HepG2 (cell line): ENCODE measurements around the gene ZIK1. TPM values are rescaled to one million over a fixed set of nuclear protein-coding genes. Genes with fewer than 3 reads are reported as not detected.

Source experiments
- ELF4 ChIP-seq: sonication (generic); formaldehyde crosslinking; IDR thresholded peaks from 2 replicates; pipeline ENCODE4 v1.5.0; 2020; ENCODE audit warnings: missing genetic modification reagents, mild to moderate bottlenecking, moderate library complexity, borderline replicate concordance
- HCFC1 ChIP-seq: fragments of 150-350 bp; IDR thresholded peaks from 2 replicates; pipeline ENCODE4 v1.6.1; 2014; ENCODE audit warnings: low read depth, low read length
- KDM5A ChIP-seq: fragments of 200-600 bp; sonication (generic); IDR thresholded peaks from 2 replicates; pipeline ENCODE4 v1.7.0; 2018; ENCODE audit warnings: antibody characterized with exemption, mild to moderate bottlenecking, low read length, borderline replicate concordance
- NONO ChIP-seq, 2 experiments: fragments of 450-650 bp in 1 of 2; sonication (generic) in 1 of 2; formaldehyde crosslinking in 1 of 2; IDR thresholded peaks in 1 of 2; conservative IDR thresholded peaks in 1 of 2; 2 replicates each; pipeline versions ENCODE4 v1.6.1 to v1.8.0; 2017 to 2022; ENCODE audit warnings: mild to moderate bottlenecking in 1 of 2, missing genetic modification reagents in 1 of 2, moderate library complexity in 1 of 2
- PRPF4 ChIP-seq: fragments of 200-400 bp; formaldehyde crosslinking; IDR thresholded peaks from 2 replicates; pipeline ENCODE4 v1.6.1; 2016; ENCODE audit warnings: low read length, low read depth; ENCODE audit not compliant: poor library complexity, severe bottlenecking
- RARG ChIP-seq: sonication (generic); formaldehyde crosslinking; IDR thresholded peaks from 2 replicates; pipeline ENCODE4 v1.4.0; 2020; ENCODE audit warnings: low read depth, mild to moderate bottlenecking, missing genetic modification reagents
- RBM22 ChIP-seq: fragments of 200-400 bp; formaldehyde crosslinking; optimal IDR thresholded peaks from 2 replicates; pipeline ENCODE3; 2017; ENCODE audit warnings: mild to moderate bottlenecking, low read length, moderate library complexity
- REL ChIP-seq: sonication (generic); formaldehyde crosslinking; conservative IDR thresholded peaks from 2 replicates; pipeline ENCODE4 v1.8.0; 2022; ENCODE audit warnings: mild to moderate bottlenecking, missing genetic modification reagents, moderate library complexity
- SNAI1 ChIP-seq: sonication (generic); formaldehyde crosslinking; IDR thresholded peaks from 2 replicates; pipeline ENCODE4 v1.5.0; 2020; ENCODE audit warnings: mild to moderate bottlenecking, missing genetic modification reagents, borderline replicate concordance
- TEAD2 ChIP-seq: sonication (generic); formaldehyde crosslinking; IDR thresholded peaks from 2 replicates; pipeline ENCODE4 v1.9.0; 2021; ENCODE audit warnings: missing genetic modification reagents
- TRIM24 ChIP-seq: sonication (generic); formaldehyde crosslinking; IDR thresholded peaks from 2 replicates; pipeline ENCODE4 v1.8.0; 2022; ENCODE audit warnings: mild to moderate bottlenecking, missing genetic modification reagents
- ZFP36 ChIP-seq: fragments of 150-350 bp; IDR thresholded peaks from 2 replicates; pipeline ENCODE4 v1.6.1; 2018; ENCODE audit warnings: borderline replicate concordance, low read length, low read depth; ENCODE audit not compliant: partially characterized antibody
- ZNF12 ChIP-seq: sonication (generic); formaldehyde crosslinking; IDR thresholded peaks from 2 replicates; pipeline ENCODE4 v1.5.0; 2020; ENCODE audit warnings: missing genetic modification reagents
- ZNF569 ChIP-seq: sonication (generic); formaldehyde crosslinking; IDR thresholded peaks from 2 replicates; pipeline ENCODE4 v1.5.0; 2020; ENCODE audit warnings: mild to moderate bottlenecking, missing genetic modification reagents, moderate library complexity, borderline replicate concordance
- ZNF674 ChIP-seq: sonication (generic); formaldehyde crosslinking; IDR thresholded peaks from 2 replicates; pipeline ENCODE4 v1.5.0; 2020; ENCODE audit warnings: low read depth, mild to moderate bottlenecking, missing genetic modification reagents
- ZNF777 ChIP-seq: sonication (generic); formaldehyde crosslinking; IDR thresholded peaks from 2 replicates; pipeline ENCODE4 v1.4.0; 2020; ENCODE audit warnings: missing genetic modification reagents
- polyA plus RNA-seq, 8 experiments: library from polyadenylated mRNA; depleted of rRNA in 3 of 8; stranded (reverse) in 7 of 8; unstranded in 1 of 8; fragments of >200 nt; fragmentation: Illumina TruSeq in 4 of 8; extraction: Trizol in 4 of 8; gene quantifications; 2 replicates each; pipeline versions ENCODE4 v1.2.1 to v1.2.3, GENCODE V29; 2011 to 2016; ENCODE audit warnings: low read depth in 4 of 8, missing spikeins in 1 of 8, mixed read lengths in 1 of 8; ENCODE audit not compliant: insufficient read depth in 1 of 8
- total RNA-seq, 5 experiments: library from RNA; depleted of rRNA; stranded (reverse); fragments of >200 nt; fragmentation: Illumina TruSeq; extraction: Trizol; gene quantifications; 2 replicates each; pipeline ENCODE4 v1.2.3, GENCODE V29; 2016; ENCODE audit warnings: low read depth in 1 of 5
- TF ChIP-seq, protein P1 (sequence below): sonication (generic); formaldehyde crosslinking; IDR thresholded peaks from 2 replicates; pipeline ENCODE4 v1.5.1; 2020; ENCODE audit warnings: mild to moderate bottlenecking, missing genetic modification reagents, moderate library complexity
- TF ChIP-seq, protein P2 (sequence below): sonication (generic); formaldehyde crosslinking; IDR thresholded peaks from 2 replicates; pipeline ENCODE4 v1.5.1; 2020; ENCODE audit warnings: mild to moderate bottlenecking, missing genetic modification reagents, borderline replicate concordance
- TF ChIP-seq, protein P3 (sequence below): sonication (generic); formaldehyde crosslinking; IDR thresholded peaks from 2 replicates; pipeline ENCODE4 v1.4.0; 2020; ENCODE audit warnings: missing genetic modification reagents
- TF ChIP-seq, protein P4 (sequence below): IDR thresholded peaks from 2 replicates; pipeline ENCODE4 v1.6.1; 2012; ENCODE audit warnings: inconsistent platforms

The ZIK1 gene
- total and polyA plus RNA-seq, 2 of the 13 experiments (the other 11 are each of a cell fraction or from before 2014, with no cell fraction given): 2.1 to 7.2 TPM

DNA sequence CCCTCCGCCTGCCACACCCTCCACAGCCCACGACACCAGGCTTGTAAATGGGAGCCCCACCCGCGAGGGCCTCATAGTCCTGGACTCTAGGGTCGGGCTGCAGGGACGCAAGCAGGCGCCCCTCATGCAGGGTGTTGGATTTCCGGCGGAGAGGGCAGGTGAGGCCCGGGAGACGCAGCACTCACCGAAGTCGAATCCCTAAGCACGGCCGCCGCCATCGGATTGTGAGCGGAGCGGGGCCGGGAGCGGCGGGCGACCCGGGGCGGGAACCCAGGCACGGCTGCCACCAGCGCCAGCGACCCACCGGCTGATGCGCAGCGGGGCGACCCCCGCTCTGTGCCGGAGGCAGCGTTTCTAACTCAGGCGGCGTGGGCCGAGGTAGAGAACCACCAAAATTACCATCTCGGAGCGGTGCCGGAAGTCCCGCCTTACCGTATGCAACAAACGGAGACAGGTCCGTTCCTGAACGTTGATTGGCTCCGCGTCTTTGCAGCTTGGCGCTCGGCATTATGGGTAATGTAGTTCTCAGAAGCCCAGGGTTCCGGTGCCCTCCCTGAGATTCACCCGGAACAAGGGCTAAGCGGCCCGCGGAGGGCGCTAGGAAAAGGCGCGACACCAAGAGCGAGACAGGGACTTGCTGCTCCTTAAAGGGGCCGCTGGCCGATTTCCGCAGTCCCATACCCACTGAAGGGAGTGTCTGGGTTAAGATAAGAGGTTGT lies 5.3 kb upstream of the ZIK1 start, which contains the start of gene ZNF416 (continued):
- TF ChIP-seq, protein P1, sequence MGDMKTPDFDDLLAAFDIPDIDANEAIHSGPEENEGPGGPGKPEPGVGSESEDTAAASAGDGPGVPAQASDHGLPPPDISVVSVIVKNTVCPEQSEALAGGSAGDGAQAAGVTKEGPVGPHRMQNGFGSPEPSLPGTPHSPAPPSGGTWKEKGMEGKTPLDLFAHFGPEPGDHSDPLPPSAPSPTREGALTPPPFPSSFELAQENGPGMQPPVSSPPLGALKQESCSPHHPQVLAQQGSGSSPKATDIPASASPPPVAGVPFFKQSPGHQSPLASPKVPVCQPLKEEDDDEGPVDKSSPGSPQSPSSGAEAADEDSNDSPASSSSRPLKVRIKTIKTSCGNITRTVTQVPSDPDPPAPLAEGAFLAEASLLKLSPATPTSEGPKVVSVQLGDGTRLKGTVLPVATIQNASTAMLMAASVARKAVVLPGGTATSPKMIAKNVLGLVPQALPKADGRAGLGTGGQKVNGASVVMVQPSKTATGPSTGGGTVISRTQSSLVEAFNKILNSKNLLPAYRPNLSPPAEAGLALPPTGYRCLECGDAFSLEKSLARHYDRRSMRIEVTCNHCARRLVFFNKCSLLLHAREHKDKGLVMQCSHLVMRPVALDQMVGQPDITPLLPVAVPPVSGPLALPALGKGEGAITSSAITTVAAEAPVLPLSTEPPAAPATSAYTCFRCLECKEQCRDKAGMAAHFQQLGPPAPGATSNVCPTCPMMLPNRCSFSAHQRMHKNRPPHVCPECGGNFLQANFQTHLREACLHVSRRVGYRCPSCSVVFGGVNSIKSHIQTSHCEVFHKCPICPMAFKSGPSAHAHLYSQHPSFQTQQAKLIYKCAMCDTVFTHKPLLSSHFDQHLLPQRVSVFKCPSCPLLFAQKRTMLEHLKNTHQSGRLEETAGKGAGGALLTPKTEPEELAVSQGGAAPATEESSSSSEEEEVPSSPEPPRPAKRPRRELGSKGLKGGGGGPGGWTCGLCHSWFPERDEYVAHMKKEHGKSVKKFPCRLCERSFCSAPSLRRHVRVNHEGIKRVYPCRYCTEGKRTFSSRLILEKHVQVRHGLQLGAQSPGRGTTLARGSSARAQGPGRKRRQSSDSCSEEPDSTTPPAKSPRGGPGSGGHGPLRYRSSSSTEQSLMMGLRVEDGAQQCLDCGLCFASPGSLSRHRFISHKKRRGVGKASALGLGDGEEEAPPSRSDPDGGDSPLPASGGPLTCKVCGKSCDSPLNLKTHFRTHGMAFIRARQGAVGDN (CRISPR knock-in tag): peak; percentile 81
- TF ChIP-seq TRIM24: no peak
- TF ChIP-seq, protein P2, sequence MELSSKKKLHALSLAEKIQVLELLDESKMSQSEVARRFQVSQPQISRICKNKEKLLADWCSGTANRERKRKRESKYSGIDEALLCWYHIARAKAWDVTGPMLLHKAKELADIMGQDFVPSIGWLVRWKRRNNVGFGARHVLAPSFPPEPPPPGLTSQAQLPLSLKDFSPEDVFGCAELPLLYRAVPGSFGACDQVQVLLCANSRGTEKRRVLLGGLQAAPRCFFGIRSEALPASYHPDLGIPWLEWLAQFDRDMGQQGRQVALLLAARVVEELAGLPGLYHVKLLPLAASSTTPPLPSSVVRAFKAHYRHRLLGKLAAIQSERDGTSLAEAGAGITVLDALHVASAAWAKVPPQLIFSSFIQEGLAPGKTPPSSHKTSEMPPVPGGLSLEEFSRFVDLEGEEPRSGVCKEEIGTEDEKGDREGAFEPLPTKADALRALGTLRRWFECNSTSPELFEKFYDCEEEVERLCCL (CRISPR knock-in tag): no peak
- peak; percentile 73 for TF ChIP-seq ZFP36
- TF ChIP-seq PRPF4: no peak
- no peak for TF ChIP-seq RARG (CRISPR knock-in tag)
- no peak for TF ChIP-seq SNAI1
- TF ChIP-seq HCFC1: peak; percentile 92
- no peak for TF ChIP-seq TEAD2 (CRISPR knock-in tag)
- no peak for TF ChIP-seq RBM22
- no peak for TF ChIP-seq ZNF674 (CRISPR knock-in tag)
- TF ChIP-seq ZNF12 (CRISPR knock-in tag): no peak
- peak; percentile 92 for TF ChIP-seq KDM5A
- no peak for TF ChIP-seq ELF4 (CRISPR knock-in tag)
- no peak for TF ChIP-seq ZNF777 (CRISPR knock-in tag)
- TF ChIP-seq NONO (IDR thresholded peaks at IDR 0.05): no peak
- no peak for TF ChIP-seq NONO (CRISPR knock-in tag; conservative IDR thresholded peaks at IDR 0.05)
- TF ChIP-seq, protein P3, sequence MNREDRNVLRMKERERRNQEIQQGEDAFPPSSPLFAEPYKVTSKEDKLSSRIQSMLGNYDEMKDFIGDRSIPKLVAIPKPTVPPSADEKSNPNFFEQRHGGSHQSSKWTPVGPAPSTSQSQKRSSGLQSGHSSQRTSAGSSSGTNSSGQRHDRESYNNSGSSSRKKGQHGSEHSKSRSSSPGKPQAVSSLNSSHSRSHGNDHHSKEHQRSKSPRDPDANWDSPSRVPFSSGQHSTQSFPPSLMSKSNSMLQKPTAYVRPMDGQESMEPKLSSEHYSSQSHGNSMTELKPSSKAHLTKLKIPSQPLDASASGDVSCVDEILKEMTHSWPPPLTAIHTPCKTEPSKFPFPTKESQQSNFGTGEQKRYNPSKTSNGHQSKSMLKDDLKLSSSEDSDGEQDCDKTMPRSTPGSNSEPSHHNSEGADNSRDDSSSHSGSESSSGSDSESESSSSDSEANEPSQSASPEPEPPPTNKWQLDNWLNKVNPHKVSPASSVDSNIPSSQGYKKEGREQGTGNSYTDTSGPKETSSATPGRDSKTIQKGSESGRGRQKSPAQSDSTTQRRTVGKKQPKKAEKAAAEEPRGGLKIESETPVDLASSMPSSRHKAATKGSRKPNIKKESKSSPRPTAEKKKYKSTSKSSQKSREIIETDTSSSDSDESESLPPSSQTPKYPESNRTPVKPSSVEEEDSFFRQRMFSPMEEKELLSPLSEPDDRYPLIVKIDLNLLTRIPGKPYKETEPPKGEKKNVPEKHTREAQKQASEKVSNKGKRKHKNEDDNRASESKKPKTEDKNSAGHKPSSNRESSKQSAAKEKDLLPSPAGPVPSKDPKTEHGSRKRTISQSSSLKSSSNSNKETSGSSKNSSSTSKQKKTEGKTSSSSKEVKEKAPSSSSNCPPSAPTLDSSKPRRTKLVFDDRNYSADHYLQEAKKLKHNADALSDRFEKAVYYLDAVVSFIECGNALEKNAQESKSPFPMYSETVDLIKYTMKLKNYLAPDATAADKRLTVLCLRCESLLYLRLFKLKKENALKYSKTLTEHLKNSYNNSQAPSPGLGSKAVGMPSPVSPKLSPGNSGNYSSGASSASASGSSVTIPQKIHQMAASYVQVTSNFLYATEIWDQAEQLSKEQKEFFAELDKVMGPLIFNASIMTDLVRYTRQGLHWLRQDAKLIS (CRISPR knock-in tag): no peak
- no peak for TF ChIP-seq ZNF569 (CRISPR knock-in tag)
- no peak for TF ChIP-seq REL
- TF ChIP-seq, protein P4, sequence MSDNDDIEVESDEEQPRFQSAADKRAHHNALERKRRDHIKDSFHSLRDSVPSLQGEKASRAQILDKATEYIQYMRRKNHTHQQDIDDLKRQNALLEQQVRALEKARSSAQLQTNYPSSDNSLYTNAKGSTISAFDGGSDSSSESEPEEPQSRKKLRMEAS: peak; percentile 79
